Stimulated activated CD4-positive, alpha-beta T cell treated with anti-CD3 and anti-CD28 coated beads, Interleukin-4, amount 100 ng/mL, for 1 hour (primary cell): ENCODE measurements around the gene PYDC1.
"Not testable (repeated sequence)": the region's sequence is repeated elsewhere in the genome, so short reads cannot be mapped to it uniquely, and the experiment has no call there.

Source experiments
- DNase-seq: peaks from one replicate; pipeline ENCODE4 v3.0.0-alpha.2; 2020

The PYDC1 gene

DNA sequence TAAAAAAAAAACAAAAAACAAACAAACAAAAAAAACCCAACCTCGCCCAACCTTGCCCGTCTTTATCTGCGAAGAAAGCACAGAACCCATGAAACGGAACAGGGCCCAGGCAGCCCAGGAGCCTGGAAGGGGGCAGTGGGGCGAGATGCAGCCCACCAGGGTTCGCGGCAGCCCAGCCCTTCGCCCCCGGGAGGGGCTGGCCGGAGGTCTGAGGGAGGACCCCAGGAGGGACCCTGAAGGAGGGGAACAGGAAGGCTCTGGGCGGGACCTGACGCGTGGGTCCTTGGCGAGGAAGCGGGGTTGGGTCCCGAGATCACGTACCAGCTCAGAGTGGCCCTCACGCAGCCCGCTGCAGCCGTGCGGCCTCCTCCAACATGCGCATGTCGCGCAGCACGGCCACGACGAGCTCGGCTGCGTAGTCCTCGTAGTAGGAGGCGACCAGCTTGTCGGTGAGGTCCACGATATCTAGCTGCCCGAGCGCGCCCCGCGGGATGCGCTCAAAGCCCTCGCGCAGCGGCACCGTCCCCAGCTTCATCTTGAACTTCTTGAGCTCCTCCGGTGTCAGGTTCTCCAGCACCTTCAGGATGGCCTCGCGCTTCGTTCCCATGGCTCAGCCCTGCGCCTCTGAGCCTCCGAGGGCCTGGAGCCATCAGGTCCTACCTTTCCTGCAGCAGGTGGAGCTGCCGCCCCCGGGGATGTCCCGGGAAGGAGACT lies at the start of gene PYDC1:
Gene PYDC1 (minus strand): TSS at position 714 of the 714 bp plus-strand sequence. CDS start 107 bp downstream, at position 607.
- DNase-seq = no peak

DNA sequence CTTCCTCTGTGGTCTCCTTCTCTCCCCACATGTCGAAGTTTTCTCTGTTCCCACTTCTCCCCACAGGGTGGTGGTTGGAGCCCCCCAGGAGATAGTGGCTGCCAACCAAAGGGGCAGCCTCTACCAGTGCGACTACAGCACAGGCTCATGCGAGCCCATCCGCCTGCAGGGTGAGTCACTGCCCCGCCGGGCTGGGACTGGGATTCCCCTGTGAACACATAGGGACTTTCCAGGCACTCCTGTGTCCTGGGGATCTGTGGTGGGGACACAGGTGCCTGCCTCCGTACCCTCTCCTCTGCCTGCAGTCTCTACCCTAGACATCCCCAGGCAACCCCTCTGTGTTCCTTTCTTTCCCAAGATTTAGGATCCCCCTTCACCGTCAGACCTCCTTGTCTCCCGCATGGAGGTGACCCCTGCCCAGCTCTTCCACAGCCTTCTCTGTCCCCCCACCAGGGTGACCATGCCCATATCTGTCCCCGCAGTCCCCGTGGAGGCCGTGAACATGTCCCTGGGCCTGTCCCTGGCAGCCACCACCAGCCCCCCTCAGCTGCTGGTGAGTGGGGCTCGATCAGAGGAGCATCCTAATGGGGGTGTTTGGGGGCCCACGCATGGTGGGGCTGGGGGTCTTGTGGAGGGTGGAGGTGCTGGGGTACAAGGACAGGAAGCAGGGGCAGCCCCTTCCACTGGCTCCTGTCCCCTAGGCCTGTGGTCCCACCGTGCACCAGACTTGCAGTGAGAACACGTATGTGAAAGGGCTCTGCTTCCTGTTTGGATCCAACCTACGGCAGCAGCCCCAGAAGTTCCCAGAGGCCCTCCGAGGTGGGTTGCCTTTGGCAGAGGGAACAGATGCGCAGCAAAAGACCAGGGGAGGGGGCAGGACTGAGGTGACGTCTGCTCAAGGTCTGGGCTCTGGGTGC lies 48.7 kb upstream of the PYDC1 start:
- DNase-seq = peak; percentile 78

DNA sequence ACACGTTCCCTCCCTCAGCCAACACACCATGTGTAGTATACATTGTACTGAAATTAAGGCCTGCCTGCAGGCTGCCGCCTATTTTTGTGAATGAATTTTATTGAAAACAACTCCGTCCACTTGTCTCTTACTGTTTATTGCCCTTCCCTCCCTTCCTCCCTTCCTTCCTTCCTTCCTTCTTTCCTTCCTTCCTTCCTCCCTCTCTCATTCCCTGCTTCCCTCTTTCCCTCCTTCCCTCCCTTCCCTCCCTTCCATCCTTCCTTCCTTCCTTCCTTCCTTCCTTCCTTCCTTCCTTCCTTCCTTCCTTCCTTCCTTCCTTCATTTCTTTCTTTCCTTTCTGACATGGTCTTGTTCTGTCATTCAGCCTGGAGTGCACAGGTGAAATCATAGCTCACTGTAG lies 45.1 kb upstream of the PYDC1 start:
- DNase-seq = no peak

DNA sequence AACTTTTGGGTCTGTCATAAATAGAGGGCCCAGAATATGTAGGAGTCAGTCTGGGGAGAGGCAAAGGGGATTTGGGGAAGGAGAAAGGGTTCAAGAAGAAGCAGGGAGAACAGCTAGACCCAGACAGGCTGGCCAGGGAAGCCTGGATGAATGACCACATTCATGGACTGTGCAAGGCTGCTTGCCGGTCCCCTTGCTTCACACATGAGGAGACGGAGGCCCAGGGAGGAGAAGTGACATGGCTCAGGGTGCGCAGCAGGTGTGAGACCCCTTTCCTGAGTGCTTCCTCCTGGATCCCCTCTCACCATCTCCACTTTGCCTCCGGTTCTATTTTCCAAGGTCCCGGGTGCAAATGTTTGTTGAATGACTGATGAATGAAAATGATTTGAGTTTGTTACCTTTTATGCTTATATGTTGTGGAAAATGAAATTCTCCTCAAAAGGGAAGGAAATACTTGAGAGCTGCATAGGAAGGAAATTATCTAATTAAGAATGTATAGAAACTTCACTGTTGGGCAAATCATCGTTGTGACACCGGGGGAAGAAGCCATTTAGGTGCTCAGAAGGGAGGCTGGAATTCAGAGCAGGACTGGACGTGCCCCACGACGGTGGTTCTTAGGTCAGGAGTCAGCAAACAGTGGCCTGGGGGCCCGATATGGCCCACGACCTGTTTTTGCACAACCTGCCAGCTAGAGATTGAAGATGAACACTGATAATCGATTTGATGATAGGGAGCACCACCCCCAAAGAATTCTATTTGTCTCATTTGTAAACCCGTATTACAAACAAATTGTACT lies 43.4 kb upstream of the PYDC1 start:
- no peak for DNase-seq

DNA sequence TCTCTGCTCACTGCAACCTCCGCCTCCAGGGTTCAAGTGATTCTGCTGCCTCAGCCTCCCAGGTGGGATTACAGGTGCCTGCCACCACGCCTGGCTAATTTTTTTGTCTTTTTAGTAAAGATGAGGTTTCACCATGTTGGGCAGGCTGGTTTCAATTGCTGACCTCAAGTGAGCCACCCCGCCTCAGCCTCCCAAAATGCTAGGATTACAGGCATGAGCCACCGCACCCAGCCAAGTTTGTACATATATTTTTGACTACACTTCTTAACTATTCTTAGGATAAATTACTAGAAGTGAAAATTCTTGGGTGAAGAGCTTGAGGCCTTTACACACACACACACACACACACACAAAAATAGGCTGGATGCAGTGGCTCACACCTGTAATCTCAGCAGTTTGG lies 41.4 kb upstream of the PYDC1 start:
- no peak for DNase-seq

DNA sequence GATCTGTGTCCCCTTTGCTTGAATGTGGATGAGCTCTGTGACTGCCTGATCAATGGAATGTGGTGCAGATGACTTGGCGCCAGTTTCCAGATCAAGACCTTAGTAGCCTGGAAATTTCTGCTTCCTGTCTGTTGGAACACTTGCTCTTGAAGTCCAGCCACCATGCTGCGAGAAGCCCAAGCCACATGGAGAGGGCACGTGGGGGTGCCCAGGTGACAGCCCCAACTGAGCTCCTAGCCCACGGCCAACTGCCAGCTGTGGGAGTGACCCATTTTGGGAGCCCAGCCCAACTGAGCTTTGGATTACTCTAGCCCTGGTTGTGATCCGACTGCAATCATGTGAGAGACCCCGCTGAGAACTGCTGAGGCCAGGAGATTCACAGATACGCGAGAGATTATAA lies 39.5 kb upstream of the PYDC1 start:
- DNase-seq = no peak

DNA sequence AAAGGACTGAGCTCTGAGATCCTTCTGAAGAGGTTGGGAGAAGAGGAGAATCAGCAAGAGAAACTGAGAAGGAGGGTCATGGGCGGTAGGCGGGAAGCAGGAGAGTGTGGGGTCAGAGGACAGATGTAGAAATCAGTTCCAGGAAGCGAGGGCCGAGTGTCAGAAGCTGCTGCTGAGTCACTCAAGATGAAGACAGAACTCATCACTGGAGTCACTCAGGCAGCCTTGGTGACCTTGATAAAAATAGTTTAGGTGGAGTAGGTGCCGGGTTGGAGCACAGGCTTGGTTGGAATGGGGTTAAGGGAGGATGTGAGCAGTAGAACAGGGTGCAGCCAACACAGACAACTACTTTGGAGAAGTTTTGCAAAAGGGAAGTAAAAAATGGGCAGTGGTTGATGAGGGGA lies 36.7 kb upstream of the PYDC1 start:
- DNase-seq = peak; percentile 9

DNA sequence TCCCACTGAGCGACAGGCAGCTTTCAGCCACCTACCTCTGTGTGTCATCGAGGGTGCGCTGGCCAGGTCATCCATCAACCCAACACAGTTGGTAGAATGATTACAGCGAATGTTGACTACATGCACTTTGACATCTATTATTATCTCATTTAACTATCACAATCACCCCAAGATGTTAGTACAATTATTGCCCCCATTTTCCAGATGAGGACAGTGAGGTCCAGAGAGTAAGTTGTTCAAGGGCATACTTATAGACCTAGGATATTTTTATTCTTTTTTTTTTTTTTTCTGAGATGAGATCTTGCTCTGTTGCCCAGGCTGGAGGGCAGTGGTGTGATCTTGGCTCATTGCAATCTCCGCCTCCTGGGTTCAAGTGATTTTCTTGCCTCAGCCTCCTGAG lies 34.5 kb upstream of the PYDC1 start:
- no peak for DNase-seq

DNA sequence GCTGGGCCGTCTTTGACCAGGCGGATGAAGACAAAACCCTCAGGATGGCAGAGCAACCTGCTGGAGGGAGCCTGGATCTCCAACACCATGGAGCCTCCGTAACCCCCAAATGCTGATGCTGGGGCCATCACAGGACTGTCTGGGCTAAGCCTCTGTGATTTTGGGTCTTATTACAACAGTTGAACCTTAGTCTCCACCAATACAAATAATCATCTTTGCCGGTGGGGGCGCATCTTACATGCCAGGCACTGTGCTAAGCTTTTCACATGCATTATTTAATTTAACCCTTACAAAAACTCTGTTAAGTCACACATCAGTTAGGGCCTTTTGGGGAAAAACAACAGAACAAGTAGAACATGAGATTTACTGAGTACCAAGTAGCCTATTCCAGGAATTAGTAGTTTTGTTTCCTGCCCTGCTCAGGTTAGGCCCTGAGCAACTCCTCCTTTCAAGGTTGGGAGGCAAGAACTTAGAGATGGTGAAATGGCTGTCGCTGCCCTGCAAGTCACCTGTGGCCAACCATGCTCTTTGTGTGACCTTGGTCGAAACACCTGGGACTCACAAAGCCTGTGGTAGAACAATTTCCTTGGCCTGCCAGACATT lies 33.9 kb upstream of the PYDC1 start:
- DNase-seq = no peak

DNA sequence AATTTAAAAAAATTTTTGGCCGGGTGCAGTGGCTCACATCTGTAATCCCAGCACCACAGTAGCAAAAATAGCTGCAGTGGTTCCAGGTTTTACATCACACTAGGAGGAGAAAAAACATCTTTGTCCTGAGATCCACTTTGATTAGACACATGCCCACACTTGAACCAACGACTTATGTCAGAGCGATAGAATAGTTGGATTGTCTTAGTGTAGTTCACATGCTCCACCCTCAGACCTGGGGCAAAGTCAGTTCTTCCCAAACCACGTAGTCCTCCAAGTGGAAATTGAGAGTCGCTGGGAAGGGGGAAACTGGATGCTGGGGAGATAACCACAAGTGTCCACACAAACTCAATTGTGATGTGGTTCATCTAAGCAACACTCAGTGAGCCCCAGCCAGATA lies 31.4 kb upstream of the PYDC1 start:
- DNase-seq = no peak

DNA sequence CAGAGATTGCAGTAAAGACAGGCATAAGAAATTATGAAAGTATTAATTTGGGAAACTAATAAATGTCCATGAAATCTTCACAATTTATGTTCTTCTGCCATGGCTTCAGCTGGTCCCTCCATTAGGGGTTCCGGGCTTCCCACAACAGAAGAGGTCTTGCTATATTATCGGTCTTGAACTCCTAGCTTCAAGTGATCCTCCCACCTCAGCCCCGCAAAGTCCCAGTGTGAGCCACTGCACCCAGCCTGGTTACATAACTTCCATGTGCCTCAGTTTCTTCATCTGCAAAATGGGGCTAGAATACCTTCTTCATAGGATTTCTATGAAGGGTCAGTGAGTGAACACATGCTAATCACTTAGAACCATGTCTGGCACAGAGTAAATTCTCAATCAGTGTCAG lies 29.4 kb upstream of the PYDC1 start:
- no peak for DNase-seq

DNA sequence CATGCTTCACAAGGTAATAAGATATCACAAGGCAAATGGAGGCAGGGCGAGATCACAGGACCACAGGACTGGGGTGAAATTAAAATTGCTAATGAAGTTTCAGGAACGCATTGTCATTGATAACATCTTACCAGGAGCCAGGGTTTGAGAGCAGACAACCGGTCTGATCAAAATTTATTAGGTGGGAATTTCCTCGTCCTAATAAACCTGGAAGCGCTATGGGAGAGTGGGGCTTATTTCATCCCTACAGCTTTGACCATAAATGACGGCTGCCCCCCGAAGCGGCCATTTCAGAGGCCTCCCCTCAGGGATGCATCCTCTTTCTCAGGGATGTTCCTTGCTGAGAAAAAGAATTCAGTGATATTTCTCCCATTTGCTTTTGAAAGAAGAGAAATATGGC lies 28.7 kb upstream of the PYDC1 start:
- not testable (repeated sequence) for DNase-seq

DNA sequence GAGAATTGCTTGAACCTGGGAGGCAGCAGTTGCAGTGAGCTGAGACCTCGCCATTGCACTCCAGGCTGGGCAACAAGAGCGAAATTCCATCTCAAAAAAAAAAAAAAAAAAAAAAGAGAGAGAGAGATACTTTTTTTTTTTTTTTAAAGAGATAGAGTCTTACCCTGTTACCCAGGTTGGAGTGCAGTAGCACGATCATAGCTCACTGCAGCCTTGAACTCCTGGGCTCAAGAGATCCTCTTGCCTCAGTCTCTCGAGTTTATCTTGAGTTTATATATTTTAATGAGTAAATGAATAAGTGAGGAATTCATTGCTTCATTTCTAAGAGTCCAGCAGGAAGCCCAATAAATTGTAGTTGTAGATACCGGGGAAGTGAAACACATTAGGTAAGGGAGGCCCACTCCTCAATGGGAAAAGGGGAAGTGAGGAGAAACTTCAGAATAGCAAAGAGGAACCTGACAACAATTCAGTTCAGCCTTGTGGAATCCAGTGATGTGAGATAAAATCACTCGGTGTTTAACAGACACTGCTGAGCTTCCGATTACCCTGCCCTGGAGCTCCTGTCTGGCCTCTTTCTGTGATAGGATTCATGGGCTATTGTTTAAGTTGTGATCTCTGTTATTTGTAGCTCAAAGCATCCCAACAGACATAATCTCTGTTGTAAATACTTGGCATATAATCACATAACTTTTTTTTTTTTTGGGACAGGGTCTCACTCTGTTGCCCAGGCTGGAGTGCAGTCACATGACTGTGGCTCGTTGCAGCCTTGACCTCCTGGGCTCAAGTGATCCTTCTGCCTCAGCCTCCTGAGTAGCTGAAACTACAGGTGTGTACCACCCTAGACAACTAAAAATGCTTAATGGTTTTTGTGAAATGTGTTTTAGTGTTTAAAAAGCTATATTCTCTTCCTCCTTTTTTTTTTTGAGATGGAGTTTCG lies 27.1 kb upstream of the PYDC1 start:
- no peak for DNase-seq

DNA sequence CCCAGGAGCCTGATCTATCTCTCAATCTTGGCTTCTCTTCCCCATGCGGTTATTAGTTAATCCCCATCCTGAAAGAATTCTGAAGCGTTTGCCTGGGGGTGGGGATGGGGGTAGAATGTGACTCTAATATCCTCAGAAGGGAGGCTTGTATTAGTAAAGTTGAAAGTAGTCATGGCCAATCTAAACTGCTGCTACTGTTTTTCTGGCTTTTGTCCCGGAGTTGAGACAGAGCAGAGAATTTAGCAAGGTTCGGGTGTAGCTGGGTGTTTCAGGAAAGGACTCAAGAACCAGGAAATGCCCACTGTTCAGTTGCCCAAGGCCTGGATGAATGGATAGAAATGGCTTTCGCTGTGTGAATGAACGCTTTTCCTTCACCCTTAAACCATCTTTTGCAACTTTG lies 25.3 kb upstream of the PYDC1 start:
- DNase-seq = no peak

DNA sequence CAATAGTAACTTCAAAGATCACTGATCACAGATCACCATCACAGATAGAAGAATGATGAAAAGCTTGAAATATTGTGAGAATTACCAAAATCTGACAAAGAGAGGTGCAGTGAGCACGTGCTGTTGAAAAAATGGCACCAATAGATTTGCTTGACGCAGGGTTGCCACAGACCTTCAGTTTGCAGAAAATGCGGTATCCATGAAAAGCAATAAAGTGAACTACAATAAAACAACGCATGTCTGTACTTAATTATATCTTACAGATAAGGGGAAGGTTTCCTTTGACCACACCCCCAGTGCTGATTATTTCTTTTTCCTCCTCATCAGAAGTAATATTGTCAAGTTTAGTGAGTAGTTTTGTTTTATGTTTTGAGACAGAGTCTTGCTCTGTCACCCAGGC lies 21.1 kb upstream of the PYDC1 start:
- no peak for DNase-seq

DNA sequence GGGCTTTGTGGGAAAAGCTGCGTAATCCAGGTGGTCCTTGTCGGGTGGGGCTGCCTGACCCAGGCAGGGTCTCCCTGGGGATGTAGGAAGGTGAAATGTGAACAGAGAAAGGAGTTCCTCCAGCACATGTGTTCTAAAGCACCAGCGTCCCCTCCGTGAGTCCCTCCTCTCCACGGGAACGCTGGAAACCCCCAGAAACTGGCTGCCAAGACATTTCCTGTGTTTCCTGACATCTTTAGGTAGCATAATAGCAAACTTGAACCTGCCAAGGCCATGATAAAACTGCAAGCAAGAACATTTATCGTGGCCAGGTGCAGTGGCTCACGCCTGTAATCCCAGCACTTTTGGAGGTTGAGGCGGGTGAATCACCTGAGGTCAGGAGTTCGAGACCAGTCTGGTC lies 12.6 kb upstream of the PYDC1 start:
- no peak for DNase-seq

DNA sequence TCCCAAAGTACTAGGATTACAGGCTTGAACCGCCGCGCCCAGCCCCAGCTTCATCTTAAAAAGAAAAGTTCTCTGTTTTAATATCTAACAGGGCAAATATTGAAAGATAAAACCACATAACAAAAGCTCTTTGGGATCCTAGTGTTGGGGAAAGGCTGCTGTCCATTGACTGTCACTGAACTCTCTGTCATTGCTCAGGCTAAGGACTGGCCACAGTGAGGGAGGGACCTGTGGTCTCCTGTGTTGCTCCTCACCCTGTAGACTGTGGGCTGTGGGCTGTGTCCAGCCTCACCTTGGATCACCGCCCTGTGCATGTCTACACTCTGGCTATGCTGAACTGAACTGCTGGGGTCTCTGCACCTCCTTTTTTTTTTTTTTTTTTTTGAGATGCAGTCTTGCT lies 11.3 kb upstream of the PYDC1 start:
- no peak for DNase-seq

DNA sequence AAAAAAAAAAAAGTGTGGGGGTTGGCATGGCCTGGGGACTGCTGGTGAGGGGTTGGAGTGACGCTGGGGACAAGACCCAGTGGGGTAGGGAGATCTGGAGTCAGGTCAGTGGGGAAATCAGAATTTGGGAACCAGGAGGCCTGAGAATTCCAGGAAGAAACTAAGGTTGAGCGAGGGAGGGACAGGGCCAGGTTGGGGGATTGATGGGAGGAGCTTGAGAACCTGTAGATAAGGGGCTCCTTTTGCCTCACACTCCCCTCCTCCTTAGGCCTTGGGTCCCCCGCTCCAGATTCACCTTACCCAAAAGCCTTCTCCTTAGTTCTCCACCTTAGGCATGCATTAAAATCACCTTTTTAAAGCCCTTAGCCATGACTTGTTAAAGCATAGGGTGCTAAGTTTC lies 8.3 kb upstream of the PYDC1 start:
- no peak for DNase-seq

DNA sequence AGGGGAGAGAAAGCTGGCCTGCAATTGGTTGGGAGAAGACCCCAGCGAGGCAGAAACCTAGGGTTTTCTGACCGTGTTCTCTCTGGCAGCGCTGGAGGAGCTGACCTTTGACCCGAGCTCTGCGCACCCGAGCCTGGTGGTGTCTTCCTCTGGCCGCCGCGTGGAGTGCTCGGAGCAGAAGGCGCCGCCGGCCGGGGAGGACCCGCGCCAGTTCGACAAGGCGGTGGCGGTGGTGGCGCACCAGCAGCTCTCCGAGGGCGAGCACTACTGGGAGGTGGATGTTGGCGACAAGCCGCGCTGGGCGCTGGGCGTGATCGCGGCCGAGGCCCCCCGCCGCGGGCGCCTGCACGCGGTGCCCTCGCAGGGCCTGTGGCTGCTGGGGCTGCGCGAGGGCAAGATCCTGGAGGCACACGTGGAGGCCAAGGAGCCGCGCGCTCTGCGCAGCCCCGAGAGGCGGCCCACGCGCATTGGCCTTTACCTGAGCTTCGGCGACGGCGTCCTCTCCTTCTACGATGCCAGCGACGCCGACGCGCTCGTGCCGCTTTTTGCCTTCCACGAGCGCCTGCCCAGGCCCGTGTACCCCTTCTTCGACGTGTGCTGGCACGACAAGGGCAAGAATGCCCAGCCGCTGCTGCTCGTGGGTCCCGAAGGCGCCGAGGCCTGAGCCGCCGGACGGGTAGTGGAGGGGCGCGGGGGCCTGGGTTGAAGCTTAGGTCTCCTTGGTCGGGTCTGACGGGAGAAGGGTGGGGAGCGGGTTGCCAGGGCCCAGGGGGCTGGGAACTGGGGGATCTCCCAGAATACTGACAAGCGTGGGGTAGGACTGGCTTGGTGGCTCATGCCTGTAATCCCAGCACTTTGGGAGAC lies 7.4 kb upstream of the PYDC1 start:
- DNase-seq = no peak

DNA sequence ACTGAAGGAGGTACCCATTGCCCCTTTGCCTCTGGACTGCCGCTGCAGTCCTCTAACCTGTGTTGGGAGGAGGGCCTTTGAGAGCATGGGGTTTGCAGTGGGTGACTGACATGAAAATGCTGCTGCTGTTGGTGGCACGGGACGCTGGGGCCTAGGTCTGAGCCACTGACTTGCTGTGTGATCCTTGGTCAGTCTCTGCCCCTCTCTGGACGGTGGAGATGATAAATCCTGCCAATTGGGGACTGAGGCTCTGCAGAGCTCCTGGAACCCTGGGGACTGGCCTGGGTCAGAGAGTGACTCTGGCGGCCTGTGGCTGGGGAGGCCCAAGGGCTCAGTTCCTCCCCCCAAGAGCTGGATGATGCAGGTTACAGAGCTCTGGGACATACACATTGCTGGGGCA lies 6.1 kb upstream of the PYDC1 start:
- DNase-seq = no peak
